Measurements from ENCODE around the gene PURB.

DNA sequence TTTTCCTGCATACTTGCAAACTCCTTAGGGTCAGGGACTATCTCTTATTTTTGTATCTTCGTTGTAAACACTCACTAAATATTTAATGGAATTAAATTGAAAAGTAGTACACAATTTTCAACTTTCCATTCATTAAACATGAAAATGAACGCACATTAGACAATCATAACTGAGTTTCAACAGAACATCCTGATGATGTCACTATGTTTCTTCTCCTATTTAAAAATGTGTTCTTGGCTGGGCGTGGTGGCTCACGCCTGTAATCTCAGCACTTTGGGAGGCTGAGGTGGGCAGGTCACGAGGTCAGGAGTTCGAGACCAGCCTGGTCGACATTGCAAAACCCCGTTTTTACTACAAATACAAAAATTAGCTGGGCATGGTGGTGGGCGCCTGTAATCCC is 14.1 kb upstream of the PURB start:
- TF ChIP-seq, protein P1, sequence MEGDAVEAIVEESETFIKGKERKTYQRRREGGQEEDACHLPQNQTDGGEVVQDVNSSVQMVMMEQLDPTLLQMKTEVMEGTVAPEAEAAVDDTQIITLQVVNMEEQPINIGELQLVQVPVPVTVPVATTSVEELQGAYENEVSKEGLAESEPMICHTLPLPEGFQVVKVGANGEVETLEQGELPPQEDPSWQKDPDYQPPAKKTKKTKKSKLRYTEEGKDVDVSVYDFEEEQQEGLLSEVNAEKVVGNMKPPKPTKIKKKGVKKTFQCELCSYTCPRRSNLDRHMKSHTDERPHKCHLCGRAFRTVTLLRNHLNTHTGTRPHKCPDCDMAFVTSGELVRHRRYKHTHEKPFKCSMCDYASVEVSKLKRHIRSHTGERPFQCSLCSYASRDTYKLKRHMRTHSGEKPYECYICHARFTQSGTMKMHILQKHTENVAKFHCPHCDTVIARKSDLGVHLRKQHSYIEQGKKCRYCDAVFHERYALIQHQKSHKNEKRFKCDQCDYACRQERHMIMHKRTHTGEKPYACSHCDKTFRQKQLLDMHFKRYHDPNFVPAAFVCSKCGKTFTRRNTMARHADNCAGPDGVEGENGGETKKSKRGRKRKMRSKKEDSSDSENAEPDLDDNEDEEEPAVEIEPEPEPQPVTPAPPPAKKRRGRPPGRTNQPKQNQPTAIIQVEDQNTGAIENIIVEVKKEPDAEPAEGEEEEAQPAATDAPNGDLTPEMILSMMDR (conservative IDR thresholded peaks at IDR 0.05; ENCODE audit: low read length) = no peak
- TF ChIP-seq EZH2phosphoT487 (IDR thresholded peaks at IDR 0.05; ENCODE audit: borderline replicate concordance) = no peak
